ENCODE results near the gene ONECUT1.

- no peak for TF ChIP-seq POLR2A (IDR thresholded peaks at IDR 0.05; ENCODE audit: extremely low read depth, insufficient read length)
- no peak for TF ChIP-seq CTCF (IDR thresholded peaks at IDR 0.05; ENCODE audit: low read depth, low read length)
- TF ChIP-seq MAX (IDR thresholded peaks at IDR 0.05; ENCODE audit: low read depth, low read length) = no peak
Measured at GRCh38 chr15:52715411-52715810, 74.7 kb downstream of the ONECUT1 start.
